HG03378 (cell line): ENCODE measurements around the gene EFNA5.
A peak's percentile ranks its signal among the peaks of the same experiment; 100 is the strongest.
"Not testable (repeated sequence)": the region's sequence is repeated elsewhere in the genome, so short reads cannot be mapped to it uniquely, and the experiment has no call there.

Experiments used
- ATAC-seq: cut with Tn5 transposase; IDR thresholded peaks from one replicate; pipeline ENCODE4 v1.9.1; 2021; ENCODE audit warnings: mild to moderate bottlenecking, moderate library complexity; ENCODE audit not compliant: unreplicated experiment

The EFNA5 gene

GRCh38 chr5:107356891-107357290 lies 313.8 kb downstream of the EFNA5 start:
- ATAC-seq = no peak

- ATAC-seq = no peak
Measured at GRCh38 chr5:107352576-107352975, 318.2 kb downstream of the EFNA5 start.

GRCh38 chr5:107346580-107346979 lies 324.2 kb downstream of the EFNA5 start:
- not testable (repeated sequence) for ATAC-seq

- ATAC-seq = no peak
Measured at GRCh38 chr5:107342371-107342770, 328.4 kb downstream of the EFNA5 start.

- ATAC-seq = no peak
Measured at GRCh38 chr5:107341376-107342084, 329.2 kb downstream of the EFNA5 start.

- ATAC-seq = no peak
Measured at GRCh38 chr5:107340631-107341030, 330.1 kb downstream of the EFNA5 start.

GRCh38 chr5:107338335-107338734 lies 332.4 kb downstream of the EFNA5 start:
- no peak for ATAC-seq

GRCh38 chr5:107337281-107337680 lies 333.5 kb downstream of the EFNA5 start:
- no peak for ATAC-seq

- no peak for ATAC-seq
Measured at GRCh38 chr5:107331882-107332281, 338.9 kb downstream of the EFNA5 start.

- no peak for ATAC-seq
Measured at GRCh38 chr5:107331312-107331711, 339.4 kb downstream of the EFNA5 start.

- no peak for ATAC-seq
Measured at GRCh38 chr5:107330903-107331302, 339.8 kb downstream of the EFNA5 start.

- ATAC-seq = peak; percentile 83
Measured at GRCh38 chr5:107329850-107330249, 340.9 kb downstream of the EFNA5 start.
